Activated naive CD4-positive, alpha-beta T cell (primary cell): ENCODE measurements around the gene OSCP1.

Experiments
- DNase-seq, 4 experiments: peaks; one replicate each; lab custom pipeline; 2025; lab: John Stamatoyannopoulos, UW

OSCP1 gene

GRCh38 chr1:36382669-36383068 lies 67.6 kb downstream of the OSCP1 start:
- DNase-seq: no peak

GRCh38 chr1:36382231-36382630 lies 68.0 kb downstream of the OSCP1 start:
- DNase-seq: no peak

- DNase-seq: no peak
Observed at GRCh38 chr1:36381405-36381804, 68.8 kb downstream of the OSCP1 start.

- DNase-seq: no peak
Observed at GRCh38 chr1:36380782-36381181, 69.5 kb downstream of the OSCP1 start.

GRCh38 chr1:36380143-36380619 lies 70.1 kb downstream of the OSCP1 start:
- DNase-seq: no peak

GRCh38 chr1:36377791-36378492 lies 72.3 kb downstream of the OSCP1 start:
- DNase-seq: no peak

- DNase-seq: no peak
Observed at GRCh38 chr1:36372617-36373016, 77.6 kb downstream of the OSCP1 start.

GRCh38 chr1:36369061-36369861 lies 81.0 kb downstream of the OSCP1 start:
- DNase-seq: peak; percentile 55 to 84 (median 82)
